Fibroblast of skin of right quadriceps (primary cell): Measurements from ENCODE around the gene ADM2.

Experiments used
- DNase-seq: peaks from one replicate; pipeline ENCODE4 v3.0.0-alpha.2; 2013

Gene ADM2

GRCh38 chr22:50467773-50468440, 13.4 kb upstream of the ADM2 start:
- no peak for DNase-seq

DNA sequence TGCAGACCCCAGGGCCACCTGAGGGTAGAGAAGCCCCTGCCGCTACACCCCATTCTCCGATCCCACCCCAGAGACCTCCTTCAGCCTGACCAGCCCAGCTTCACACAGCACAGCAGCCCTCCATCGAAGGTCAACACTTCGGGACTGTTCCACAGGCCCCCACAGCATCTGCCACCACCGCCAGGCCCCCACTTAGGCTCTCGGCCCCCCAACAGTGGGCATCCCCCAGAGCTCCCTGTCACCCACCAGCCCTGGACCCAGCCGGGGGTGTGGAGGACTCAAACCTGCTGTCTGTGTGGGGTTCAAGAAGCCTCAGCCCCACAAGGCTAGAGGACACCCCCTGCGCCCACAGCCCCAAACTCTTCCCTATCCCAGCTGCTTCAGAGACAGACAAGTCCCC, 12.7 kb upstream of the ADM2 start:
- DNase-seq, result no peak

DNA sequence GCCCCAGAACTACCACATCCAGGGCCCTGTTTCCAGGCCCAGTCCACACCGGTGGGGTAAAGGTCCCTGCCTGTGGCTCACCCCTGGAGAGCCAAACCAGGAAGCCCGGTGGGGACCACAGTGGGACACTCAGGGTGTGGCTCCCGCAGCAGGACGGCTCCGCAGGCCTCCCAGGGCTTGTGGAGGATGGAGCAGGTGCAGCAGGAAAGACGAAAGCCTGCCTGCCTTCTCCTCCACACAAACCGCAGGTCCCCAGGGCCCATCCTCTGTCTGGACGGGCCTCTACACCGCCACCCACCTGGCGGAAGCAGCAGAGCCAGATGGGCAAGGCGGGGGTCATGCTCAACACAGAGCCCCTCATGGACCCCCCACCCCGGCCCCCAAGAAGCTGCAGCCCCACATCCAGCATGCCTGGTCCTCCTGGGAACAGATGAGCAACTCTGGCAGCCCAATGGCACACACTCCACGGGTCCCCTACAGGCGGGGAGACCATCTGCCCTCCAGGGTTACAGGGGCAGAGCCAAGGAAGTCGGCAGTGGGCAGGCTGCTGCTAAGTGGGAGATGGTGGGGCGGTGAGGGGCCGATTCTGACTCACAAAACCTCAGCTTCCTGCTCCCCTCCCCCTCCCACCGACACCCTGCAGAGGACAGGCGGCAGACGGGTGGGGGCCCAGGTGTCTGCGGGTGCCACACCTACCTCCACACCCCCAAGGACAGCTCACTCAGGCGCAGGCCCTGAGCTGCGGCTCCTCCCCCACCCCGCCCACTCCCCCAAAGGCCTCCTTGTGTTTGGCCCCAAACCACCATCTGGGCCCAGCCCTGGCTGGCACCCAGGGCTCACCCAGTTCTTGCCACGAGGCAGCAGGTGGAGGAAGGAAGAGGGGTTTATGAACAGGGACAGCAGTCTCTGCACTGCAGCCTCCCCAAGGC, 11.7 kb upstream of the ADM2 start:
- peak; percentile 45 for DNase-seq

GRCh38 chr22:50470491-50470890, 10.9 kb upstream of the ADM2 start:
- no peak for DNase-seq

GRCh38 chr22:50471197-50471847, 10.0 kb upstream of the ADM2 start:
- DNase-seq, result no peak

DNA sequence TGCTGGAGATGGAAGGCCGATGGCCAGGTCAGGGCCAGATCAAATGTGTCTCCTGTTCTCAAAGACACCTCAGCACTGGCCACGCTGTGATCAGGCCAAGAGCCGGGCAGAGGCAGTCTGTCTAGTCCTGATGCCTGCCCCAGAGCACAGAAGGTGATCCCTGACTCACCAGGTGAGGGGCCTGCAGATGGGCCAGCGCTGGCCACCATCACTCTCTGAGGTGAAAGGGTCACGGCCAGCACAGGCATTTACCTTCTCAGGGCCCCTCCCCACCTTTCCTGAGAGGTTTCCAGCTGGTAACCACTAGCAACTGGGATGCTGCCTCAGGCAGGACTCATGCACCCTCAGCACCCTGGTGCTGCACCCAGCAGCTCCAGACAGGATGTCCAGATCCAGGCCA, 9.4 kb upstream of the ADM2 start:
- no peak for DNase-seq

- no peak for DNase-seq
These were observed 8.3 kb upstream of the ADM2 start for GRCh38 chr22:50473088-50473487.

GRCh38 chr22:50473855-50474671, 7.3 kb upstream of the ADM2 start:
- peak; percentile 20 for DNase-seq

DNA sequence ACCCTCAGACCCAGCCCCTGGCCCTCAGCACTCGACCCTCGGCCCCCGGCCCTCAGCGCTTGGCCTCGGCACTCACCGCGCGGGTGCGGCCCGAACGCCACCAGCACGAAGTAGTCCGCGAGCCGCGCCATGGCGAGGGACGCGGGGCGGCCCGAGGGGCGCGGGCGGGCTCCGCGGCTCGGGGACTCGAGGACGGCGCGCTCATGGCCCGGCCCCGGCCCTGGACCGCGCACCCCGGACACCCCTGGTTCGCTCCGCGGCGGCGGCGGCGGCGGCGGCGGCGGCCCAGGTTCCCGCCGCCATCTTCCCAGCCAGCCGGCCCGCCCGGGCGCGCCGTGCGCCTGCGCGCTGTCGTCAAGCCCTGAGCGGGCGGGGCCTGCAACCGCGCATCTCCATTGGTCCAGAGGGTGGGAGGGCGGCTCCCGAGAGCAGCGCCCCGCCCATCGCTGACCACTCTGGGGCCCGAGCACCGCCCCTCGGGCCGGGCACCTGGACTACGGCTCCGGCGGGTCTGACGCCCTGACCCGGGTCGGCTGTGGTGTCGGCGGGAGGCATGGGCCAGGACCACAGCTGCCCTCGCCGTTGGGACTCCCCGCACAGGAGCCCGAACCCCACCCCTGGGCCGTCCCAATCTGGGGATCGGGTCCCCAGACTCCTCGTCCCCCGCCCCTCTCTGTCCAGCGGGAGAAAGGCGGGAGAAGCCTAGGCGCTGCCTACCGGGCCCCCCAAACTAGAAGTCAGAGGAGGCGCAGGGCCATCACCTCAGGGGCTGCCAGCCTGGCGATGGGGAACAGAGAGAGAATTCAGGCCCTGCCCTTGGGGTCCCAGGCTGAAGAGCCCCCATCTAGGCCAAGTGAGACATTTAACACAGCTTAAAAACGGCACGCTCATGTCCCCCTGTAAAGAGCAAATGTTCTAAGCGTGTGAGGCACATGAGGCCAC, 6.4 kb upstream of the ADM2 start, which contains the start of gene SBF1:
TSS of gene SBF1 (minus strand) at position 326 of the 942 bp plus-strand sequence. CDS start at position 131, 195 bp downstream.
- peak; percentile 83 for DNase-seq

DNA sequence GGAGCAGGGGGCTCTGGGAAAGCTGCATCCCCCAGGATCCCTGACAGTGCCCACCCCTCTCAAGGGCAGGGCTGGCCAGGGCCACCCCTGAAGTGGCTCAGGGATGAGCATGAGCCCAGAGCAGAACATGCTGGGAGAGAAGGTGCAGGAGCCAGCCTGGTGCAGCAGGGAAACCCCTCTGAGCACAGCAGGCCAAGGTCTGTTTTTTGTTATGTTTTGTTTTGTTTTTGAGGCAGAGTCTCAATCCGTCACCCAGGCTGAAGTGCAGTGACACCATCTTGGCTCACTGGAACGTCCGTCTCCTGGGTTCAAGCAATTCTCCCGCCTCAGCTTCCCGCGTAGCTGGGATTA, 5.7 kb upstream of the ADM2 start:
- DNase-seq, result no peak

GRCh38 chr22:50476868-50477267, 4.5 kb upstream of the ADM2 start:
- no peak for DNase-seq

DNA sequence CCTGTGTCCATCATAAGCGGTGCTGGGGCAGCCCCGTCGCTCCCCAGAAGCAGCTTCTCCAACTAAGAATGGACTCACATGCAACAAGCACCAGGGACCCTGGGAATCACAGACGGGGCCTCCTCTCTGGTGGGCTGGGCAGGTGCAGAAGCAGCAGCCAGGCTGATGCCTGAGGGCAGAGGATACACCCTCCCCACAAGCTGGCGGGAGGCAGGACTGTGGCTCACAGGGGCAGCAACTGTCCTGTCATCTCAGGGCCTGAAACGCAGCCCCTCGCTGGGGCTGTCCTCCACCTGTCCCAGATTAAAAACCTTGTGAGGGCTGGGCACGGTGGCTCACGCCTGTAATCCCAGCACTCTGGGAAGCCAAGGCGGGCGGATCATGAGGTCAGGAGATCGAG, 3.4 kb upstream of the ADM2 start:
- DNase-seq, result no peak

GRCh38 chr22:50479721-50480120, 1.6 kb upstream of the ADM2 start:
- no peak for DNase-seq

DNA sequence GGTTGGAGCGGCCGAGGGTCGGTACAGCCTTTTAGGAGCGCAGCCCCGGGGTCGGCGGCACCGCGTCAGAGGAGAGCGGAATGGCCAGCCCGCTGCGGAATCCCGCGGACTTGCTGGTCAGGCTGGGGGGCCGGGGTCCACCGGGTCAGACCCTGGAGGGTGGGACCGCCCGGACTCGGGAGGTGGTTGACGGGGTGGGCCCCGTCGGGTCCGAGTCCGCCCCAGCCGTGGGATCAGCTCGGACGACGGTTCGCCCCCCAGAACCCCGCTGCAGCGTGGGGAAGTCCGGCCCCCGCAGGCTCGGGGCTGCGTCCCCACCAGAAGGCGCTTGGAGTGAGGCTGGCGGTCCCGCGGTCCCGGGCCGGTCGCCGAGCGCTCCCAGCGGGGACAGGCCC, 301 bp upstream of the ADM2 start:
- no peak for DNase-seq

DNA sequence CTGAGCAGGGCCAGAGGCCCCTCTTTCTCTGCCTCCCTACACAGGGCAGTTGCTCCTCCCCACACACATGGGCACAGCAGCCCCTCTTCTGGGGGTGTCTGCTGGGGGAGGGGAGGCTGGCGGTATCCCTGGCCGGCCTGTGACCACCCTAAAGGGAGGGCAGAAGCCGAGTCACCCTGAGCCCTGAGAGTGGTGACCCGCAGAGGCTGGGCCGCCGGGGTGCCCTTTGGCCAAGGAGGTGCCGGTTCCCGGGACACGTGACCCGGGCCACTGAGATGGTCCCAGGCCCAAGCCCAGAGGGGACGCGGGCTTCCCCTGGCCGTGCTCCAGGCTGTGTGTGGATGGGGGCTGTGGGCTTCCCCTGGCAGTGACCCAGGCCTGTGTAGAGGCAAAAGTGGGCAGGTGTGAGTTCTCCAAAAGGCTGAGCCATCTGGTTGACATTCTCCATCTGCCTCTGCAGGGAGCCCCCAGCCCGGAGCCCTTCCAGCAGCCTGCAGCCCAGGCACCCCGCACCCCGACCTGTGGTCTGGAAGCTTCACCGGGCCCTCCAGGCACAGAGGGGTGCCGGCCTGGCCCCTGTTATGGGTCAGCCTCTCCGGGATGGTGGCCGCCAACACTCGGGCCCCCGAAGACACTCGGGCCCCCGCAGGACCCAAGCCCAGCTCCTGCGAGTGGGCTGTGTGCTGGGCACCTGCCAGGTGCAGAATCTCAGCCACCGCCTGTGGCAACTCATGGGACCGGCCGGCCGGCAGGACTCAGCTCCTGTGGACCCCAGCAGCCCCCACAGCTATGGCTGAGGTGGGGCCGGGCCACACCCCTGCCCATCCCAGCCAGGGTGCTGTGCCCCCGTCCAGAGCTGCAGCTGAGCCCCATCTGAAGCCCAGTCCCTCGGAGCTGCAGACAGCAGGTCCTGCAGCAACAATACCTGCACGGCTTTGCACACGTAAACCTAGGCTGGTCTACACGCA, 1.0 kb downstream of the ADM2 start:
- DNase-seq, result no peak

DNA sequence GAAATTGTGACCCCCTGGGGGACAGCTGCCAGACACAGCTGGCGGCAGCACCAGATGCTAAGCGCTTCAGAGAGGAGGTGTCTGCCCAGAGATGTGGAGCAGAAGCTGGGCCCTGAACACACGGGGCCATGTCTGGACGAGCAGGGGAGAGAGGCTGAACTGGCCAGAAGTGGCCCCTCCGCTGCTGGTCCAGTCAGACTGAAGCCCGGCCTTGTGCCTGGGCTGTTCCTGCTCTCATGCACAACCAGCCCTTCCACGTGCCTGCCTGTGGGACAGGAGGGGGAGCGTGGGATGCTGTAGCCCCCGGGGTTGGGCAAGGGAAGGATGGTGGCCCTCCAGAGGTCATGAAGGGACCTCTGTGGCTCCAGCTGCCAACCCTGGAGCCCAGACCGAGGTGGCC, 1.8 kb downstream of the ADM2 start:
- DNase-seq, result no peak

DNA sequence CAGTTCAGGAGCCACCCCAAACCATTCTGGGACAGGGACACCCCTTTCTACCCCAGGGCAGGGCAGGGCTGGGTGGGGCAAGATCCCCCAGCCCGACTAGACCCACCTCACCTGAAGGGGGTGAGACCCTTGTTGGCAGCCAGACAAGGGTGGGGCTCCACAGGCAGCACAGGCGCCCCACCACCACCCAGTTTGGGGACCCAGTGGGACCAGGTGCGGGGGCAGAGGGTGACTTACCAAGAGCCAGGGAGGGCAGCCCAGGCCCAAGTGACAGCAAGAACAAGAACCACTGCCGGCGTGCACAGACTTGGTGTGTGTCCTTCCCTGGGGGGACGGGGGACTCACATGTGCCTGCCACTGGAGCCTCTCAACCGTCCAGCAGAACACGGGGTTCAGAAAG, 2.2 kb downstream of the ADM2 start:
- no peak for DNase-seq

GRCh38 chr22:50483977-50484853, 2.9 kb downstream of the ADM2 start:
- DNase-seq, result no peak
